ENCODE measurements around the gene STXBP5.

DNA sequence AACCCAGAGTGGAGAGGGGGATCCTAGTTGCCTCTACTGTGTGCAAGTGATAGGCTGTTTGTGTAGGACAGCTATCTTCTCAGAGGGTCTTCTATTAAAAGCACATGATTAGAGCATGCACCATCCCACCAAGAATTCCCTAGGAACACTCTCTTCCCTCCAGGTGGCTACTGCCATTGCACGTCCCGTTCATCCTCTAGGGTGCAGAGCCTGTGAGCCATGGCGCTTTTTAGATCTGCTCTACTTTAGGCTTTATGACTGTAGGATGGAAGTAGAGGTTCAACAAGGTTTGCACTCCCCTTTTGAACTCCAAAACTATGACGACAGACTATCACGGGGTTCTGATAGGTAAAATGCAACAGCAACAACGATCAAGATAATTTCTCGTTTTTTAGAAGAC, 213.7 kb downstream of the STXBP5 start:
- TF ChIP-seq, protein P1, sequence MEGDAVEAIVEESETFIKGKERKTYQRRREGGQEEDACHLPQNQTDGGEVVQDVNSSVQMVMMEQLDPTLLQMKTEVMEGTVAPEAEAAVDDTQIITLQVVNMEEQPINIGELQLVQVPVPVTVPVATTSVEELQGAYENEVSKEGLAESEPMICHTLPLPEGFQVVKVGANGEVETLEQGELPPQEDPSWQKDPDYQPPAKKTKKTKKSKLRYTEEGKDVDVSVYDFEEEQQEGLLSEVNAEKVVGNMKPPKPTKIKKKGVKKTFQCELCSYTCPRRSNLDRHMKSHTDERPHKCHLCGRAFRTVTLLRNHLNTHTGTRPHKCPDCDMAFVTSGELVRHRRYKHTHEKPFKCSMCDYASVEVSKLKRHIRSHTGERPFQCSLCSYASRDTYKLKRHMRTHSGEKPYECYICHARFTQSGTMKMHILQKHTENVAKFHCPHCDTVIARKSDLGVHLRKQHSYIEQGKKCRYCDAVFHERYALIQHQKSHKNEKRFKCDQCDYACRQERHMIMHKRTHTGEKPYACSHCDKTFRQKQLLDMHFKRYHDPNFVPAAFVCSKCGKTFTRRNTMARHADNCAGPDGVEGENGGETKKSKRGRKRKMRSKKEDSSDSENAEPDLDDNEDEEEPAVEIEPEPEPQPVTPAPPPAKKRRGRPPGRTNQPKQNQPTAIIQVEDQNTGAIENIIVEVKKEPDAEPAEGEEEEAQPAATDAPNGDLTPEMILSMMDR (IDR thresholded peaks at IDR 0.05), result no peak
- TF ChIP-seq POLR2A (IDR thresholded peaks at IDR 0.05; ENCODE audit: low read length), result no peak
- no peak for TF ChIP-seq JUN (IDR thresholded peaks at IDR 0.05)
- TF ChIP-seq, protein P2, sequence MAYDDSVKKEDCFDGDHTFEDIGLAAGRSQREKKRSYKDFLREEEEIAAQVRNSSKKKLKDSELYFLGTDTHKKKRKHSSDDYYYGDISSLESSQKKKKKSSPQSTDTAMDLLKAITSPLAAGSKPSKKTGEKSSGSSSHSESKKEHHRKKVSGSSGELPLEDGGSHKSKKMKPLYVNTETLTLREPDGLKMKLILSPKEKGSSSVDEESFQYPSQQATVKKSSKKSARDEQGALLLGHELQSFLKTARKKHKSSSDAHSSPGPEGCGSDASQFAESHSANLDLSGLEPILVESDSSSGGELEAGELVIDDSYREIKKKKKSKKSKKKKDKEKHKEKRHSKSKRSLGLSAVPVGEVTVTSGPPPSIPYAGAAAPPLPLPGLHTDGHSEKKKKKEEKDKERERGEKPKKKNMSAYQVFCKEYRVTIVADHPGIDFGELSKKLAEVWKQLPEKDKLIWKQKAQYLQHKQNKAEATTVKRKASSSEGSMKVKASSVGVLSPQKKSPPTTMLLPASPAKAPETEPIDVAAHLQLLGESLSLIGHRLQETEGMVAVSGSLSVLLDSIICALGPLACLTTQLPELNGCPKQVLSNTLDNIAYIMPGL (CRISPR knock-in tag; IDR thresholded peaks at IDR 0.05; ENCODE audit: borderline replicate concordance), result no peak
- TF ChIP-seq FOSB (CRISPR knock-in tag; IDR thresholded peaks at IDR 0.05), result no peak
- TF ChIP-seq CEBPB (IDR thresholded peaks at IDR 0.05), result no peak
- TF ChIP-seq, protein P3, sequence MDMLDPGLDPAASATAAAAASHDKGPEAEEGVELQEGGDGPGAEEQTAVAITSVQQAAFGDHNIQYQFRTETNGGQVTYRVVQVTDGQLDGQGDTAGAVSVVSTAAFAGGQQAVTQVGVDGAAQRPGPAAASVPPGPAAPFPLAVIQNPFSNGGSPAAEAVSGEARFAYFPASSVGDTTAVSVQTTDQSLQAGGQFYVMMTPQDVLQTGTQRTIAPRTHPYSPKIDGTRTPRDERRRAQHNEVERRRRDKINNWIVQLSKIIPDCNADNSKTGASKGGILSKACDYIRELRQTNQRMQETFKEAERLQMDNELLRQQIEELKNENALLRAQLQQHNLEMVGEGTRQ (IDR thresholded peaks at IDR 0.05), result no peak

All from A549 (cell line).